Astrocyte (in vitro differentiated cells and primary cell): ENCODE measurements around the gene LLPH.

Experiments
- CTCF ChIP-seq: IDR thresholded peaks from 2 replicates; pipeline ENCODE4 v1.5.1; 2011; ENCODE audit warnings: low read depth, mild to moderate bottlenecking, inconsistent platforms, low read length, moderate library complexity; ENCODE audit not compliant: insufficient read depth
- EZH2 ChIP-seq: IDR thresholded peaks from 2 replicates; pipeline ENCODE4 v1.6.1; 2012; ENCODE audit warnings: mild to moderate bottlenecking, low read length, inconsistent platforms; ENCODE audit not compliant: insufficient read depth

GRCh38 chr12:66113471-66113870, 17.1 kb downstream of the LLPH start:
- TF ChIP-seq CTCF (no peak), EZH2 (no peak)
